NCI-H128 (cell line): Measurements from ENCODE around the gene EIF4H.
A peak's percentile ranks its signal among the peaks of the same experiment; 100 is the strongest.
"Not testable (repeated sequence)": the region's sequence is repeated elsewhere in the genome, so short reads cannot be mapped to it uniquely, and the experiment has no call there.

Experiments
- DNase-seq: peaks from one replicate; lab custom pipeline; 2025; ENCODE audit not compliant: unreplicated experiment; lab: John Stamatoyannopoulos, UW

EIF4H gene

DNA sequence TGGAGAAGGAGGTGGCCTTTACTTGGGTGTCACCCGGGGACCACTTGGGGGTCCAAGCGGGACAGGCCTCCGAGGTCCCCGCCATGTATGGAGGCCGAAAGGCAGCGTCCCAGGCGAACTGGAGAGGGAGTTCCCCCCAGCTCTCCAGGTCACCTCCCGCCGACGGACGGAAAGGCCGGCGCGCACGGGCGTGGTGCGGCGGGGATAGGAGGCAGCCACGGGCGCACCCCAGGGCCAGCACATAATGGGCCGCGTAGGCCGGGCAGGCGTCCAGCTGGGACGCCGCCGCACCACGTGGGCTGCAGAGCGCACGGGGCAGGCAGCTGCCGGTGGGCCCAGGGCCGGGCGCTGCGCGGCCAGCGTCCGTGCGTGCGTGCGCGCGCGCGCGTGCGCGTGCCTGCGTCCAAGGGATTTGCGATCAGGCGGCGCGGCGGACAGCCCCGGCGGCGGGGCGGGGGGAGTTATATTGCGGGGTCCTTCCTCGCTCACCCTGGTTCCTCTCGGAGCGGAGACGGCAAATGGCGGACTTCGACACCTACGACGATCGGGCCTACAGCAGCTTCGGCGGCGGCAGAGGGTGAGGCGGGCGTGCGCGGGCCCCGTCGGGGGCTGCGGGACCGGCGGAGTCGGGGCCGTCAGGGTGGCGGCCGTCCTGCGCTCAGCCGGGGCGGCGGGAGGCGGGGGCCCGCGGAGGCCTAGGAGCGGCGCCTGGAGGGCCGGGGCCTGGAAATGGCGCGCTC is at the start of gene EIF4H:
Gene EIF4H (plus strand): TSS at position 491 of the 740 bp plus-strand sequence. CDS start 28 bp downstream, at position 519.
- peak; percentile 82 for DNase-seq

- DNase-seq = no peak
Observed at GRCh38 chr7:74126220-74126880, 47.8 kb upstream of the EIF4H start.

GRCh38 chr7:74129887-74130286 is 44.3 kb upstream of the EIF4H start:
- no peak for DNase-seq

GRCh38 chr7:74130518-74130917 is 43.6 kb upstream of the EIF4H start:
- no peak for DNase-seq

- no peak for DNase-seq
Observed at GRCh38 chr7:74134117-74134620, 40.0 kb upstream of the EIF4H start.

GRCh38 chr7:74138334-74138867 is 35.8 kb upstream of the EIF4H start:
- DNase-seq = no peak

GRCh38 chr7:74138945-74139843 is 35.0 kb upstream of the EIF4H start:
- DNase-seq = no peak

GRCh38 chr7:74141705-74142104 is 32.5 kb upstream of the EIF4H start:
- no peak for DNase-seq

- DNase-seq = no peak
Observed at GRCh38 chr7:74143383-74143782, 30.8 kb upstream of the EIF4H start.

DNA sequence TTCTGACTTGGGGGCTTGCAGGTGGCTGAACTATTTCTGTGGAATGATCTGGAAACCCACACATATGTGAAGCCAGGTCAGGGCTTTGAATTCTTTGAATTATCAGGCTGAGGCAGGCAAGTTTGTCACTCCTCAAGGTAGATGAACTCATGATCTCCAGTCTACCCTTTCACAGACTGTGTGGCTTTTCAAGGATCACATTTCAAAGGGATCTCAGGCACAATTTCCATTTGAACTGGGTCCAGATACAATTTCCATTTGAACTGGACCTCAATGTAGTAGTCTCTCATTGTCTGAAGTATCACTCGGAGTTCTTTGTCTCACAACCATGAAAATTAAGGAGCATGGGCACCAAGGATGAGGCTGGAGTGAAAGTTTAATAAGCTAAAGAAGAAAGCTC is 25.7 kb upstream of the EIF4H start:
- DNase-seq = no peak

- no peak for DNase-seq
Observed at GRCh38 chr7:74149071-74149470, 25.1 kb upstream of the EIF4H start.

- DNase-seq = no peak
Observed at GRCh38 chr7:74149603-74150002, 24.6 kb upstream of the EIF4H start.

GRCh38 chr7:74153736-74154135 is 20.4 kb upstream of the EIF4H start:
- DNase-seq = no peak

GRCh38 chr7:74155810-74156395 is 18.3 kb upstream of the EIF4H start:
- no peak for DNase-seq

GRCh38 chr7:74157605-74158004 is 16.6 kb upstream of the EIF4H start:
- DNase-seq = no peak

DNA sequence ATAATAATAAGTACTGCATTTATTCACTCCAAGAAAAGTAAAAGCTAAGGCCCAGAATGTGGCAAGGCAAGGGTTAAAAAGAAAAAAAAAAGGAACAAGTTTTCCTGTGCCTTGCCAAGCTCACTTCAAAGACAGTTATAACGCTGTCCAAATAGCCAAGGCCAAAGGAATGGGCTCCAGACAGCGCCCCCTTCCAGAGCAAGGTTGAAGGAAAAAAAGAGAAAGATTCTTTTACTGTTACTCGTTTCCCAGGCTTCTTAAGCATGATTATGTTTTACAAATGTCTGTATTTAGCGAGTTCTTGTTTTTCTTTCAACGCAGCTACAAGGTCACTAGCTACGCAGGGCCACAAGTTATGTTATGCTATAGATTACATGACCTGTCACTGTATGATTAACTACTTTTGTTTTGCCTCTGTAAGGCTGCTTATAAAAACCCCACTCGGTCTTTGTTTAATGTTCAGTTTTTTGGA is 9.1 kb upstream of the EIF4H start:
- DNase-seq = no peak

GRCh38 chr7:74165867-74166593 is 8.1 kb upstream of the EIF4H start:
- no peak for DNase-seq

GRCh38 chr7:74167324-74167723 is 6.8 kb upstream of the EIF4H start:
- not testable (repeated sequence) for DNase-seq

DNA sequence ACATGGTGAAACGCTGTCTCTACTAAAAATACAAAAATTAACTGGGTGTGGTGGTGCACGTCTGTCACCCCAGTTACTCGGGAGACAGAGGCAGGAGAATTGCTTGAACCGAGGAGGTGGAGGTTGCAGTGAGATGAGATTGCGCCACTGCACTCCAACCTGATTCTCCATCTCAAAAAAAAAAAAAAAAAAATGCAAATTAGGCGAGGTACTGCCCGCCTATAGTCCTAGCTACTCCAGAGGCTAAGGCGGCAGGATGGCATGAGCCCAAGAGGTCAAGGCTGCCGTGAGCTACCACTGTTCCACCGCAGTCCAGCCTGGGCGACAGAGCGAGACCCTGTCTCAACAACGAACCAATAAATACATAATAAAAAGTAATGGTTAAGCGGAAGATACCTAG is 1.1 kb upstream of the EIF4H start:
- no peak for DNase-seq

- no peak for DNase-seq
Observed at GRCh38 chr7:74173491-74173865, 678 bp upstream of the EIF4H start.
